ENCODE results near the gene FAM210B.
"Not testable (repeated sequence)": the region's sequence is repeated elsewhere in the genome, so short reads cannot be mapped to it uniquely, and the experiment has no call there.

Gene FAM210B

DNA sequence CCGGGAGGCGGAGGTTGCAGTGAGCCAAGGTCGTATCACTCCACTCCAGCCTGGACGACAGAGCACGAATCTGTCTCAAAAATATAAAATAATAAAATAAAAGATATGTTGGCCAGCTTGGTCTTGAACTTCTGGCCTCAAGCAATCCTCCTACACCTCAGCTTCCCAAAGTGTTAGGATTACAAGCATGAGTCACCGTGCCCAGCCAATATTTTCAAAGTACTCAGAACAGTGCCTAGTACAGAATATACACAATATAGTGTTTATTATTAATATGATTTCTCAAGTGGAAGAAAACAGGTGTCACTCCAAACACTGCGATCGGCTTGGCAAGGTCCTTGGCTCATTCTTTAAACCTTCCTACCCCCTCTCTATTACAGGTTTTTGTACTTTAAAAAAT is 3.1 kb downstream of the FAM210B start:
- DNase-seq = no peak

- no peak for DNase-seq
Observed at GRCh38 chr20:56362833-56363413, 4.1 kb downstream of the FAM210B start.

DNA sequence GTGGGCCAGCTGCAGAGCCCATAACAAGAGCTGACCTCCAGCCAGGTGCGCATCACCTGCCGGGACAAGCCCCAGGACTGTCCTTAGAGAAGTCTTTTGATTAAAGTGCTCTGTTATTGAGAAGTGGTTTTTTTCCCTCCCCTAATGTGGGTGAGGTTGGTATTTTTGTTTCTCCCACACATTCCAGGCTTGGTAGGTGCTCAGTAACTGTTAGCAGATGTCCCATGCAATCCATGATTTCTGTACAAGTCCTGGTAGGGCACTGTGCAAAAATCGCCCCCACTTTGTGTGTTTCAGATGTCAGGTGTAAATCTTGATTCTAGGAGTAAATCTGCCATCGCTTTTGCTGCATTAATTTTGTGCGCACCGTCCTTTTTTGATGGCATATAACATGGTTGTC is 4.7 kb downstream of the FAM210B start:
- no peak for DNase-seq

DNA sequence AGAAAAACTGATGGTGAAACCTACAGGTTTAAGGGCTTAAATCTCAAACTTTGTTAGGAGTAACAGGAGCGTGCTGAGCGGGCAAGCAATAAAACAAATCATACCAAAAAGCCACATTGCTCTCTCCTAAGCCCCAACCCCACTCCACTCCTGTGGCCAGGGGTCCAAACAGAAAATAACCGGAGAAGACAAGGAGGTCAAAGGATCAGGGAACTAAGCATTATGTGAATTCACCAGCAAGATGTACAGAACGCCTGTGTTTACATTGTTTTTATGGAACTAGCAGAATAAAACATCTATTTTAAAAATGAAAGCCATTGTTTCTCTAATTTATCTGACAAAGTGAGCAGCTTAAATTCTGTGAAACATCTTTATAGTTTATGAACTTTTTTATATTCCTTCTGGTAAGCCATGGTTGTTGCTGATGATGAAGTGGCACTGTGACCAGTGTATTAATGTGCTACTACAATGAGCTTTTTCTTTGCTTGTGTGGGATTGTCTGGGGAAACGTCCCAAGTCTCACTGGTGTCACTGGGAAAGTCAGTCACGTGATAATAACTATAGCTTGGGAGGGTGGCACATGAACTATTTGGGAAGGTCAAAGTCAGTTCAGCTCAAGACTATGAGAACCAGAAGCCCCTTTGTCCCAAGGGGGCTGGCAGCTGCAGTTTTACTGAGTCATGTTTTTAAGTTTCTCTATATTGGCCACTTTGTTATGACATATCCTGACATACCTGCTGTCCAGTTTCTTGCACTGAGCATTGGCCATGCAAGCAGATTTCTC is 9.8 kb downstream of the FAM210B start:
- no peak for DNase-seq

- DNase-seq = no peak
Observed at GRCh38 chr20:56369179-56369578, 10.4 kb downstream of the FAM210B start.

DNA sequence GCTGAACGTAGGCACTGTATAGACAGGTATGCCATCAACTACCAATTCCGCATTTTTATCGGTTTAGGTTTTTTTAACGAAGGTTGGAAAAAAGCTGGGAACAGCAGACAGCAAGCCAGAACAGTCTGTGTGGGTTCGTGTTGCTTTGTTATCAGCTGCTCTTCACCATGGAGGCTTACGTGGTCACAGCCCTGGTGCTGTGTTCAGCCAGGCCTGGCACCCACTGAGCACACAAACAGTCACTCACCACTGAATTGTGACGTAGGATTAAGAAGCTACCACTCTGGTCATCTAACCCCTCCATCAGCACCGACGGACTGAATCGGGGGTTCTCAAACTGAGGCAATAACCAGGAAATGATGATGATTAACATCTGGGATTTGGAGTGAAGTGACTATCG is 13.2 kb downstream of the FAM210B start:
- DNase-seq = no peak

DNA sequence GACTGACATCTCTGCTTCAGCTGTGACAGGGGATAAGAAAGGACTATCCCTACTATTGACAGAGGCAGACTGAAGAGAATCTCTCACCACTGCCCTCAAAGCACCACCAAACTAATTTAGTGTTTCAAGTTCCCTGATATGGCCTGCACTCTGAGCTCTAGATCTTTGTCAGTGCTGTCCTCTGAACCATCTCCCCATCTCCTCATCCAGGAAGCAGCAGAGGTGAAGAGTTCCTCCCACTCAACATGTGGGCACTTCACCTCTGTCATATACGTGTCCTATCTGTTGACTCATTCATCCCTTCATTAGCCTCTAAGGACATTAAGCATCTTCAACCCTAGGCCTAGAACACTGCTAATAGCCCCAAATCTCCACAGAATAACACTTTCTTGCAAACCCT is 14.1 kb downstream of the FAM210B start:
- DNase-seq = no peak

DNA sequence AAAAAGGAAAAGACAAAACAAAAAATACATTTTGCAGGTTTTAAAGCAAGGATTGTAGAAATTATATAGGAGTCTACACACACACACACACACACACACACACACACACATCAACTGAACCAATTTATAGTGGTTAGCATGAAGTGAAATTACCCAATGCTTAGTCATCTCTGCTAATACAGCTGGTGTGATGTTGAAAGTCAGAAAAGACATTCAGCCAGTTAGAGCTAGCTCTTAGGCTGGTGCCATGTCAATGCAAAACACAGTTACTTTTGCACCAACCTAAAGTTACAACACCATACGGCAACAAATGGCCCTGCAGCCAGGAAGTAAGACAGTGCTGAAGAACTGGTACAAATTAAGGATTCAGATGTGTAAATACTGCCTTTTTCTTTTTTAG is 15.2 kb downstream of the FAM210B start:
- DNase-seq = no peak

GRCh38 chr20:56376331-56376730 is 17.6 kb downstream of the FAM210B start:
- DNase-seq = no peak

DNA sequence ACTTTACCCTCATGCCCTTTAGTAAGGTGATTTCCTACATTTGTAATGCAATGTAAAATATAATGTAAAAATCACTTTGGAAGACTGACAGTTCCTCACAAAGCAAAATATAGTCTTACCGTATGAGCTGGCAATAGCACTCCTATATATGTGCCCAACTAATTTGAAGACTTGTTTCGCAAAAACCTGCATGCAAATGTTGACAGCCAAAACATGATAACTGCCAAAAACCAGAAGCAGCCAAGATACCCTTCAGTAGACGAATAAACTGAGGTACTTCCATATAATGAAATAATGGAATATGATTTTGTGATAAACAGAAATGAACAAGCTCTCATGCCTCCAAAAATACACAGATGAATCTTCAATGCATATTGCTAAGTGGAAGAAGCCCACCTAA is 19.6 kb downstream of the FAM210B start:
- no peak for DNase-seq

- DNase-seq = no peak
Observed at GRCh38 chr20:56380375-56380774, 21.6 kb downstream of the FAM210B start.

DNA sequence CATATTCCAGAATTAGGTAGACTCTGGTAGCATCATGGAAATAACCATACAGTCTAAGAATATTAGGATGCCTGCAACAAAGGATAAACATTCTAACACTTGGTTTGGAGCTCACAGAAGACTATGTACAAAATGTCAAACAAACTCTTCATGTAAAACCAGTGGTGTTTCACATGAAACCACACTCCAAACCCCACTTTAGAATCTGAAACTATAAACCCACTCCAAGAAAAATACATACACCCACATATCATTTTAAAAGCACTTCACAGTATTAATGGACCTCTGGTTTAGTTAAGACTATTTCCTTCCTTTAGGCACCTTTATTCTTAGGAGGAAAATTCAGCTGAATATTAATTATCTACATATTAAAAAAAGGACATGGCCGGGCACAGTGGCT is 22.7 kb downstream of the FAM210B start:
- no peak for DNase-seq

- no peak for DNase-seq
Observed at GRCh38 chr20:56382696-56383095, 23.9 kb downstream of the FAM210B start.

- no peak for DNase-seq
Observed at GRCh38 chr20:56383334-56383733, 24.6 kb downstream of the FAM210B start.

DNA sequence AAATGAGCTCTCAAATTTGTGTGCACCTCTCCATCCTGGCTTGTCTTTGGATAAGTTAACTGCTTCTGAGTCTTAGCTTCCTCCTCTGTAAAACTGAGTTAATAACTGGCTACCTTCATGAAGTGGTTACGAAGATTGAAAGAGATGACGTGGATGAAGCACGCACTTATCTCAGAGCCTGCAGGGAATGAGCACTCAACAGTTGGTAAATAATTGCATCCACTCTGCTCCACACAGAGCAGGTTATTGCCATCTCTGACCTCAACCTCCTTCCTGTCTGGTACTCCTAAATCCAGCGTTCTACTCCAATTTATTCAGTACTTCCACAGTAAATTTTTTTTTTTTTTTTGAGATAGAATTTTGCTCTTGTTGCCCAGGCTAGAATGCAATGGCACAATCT is 26.4 kb downstream of the FAM210B start:
- DNase-seq = no peak

GRCh38 chr20:56386219-56386618 is 27.4 kb downstream of the FAM210B start:
- DNase-seq = no peak

DNA sequence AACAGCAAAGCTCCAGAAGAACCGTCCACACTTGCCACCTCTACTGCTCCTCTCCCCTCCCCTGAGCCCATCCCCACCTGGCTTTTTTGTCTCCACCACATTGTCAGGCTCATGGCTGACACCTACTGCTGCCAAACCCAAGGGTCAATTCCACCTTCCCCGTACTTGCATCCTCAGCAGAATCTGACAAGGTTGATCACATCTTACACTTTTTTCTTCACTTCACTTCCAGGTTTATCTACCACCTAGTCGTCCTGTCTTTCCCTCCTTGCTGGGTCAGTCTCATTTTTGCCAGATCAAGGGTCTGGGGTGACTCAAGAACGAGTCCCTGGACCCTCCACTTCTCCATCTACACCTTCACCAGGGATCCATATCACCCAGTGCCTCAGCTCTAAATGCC is 30.1 kb downstream of the FAM210B start:
- DNase-seq = no peak

- DNase-seq = no peak
Observed at GRCh38 chr20:56389807-56390206, 31.0 kb downstream of the FAM210B start.

DNA sequence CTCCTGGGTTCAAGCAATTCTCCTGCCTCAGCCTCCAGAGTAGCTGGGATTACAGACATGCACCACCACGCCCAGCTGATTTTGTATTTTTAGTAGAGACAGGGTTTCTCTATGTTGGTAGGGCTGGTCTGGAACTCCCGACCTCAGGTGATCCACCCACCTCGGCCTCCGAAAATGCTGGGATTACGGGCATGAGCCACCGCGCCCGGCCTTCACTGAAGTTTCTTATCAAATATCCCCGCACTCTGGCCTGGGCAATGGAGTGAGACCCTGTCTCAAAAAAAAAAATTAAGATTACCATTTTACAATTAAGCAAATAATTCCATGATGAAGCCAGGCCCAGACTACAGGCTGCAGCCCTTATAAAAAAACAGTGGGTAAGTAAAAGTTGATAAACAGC is 31.6 kb downstream of the FAM210B start:
- DNase-seq = not testable (repeated sequence)

- no peak for DNase-seq
Observed at GRCh38 chr20:56391037-56391436, 32.3 kb downstream of the FAM210B start.

GRCh38 chr20:56391596-56392131 is 32.9 kb downstream of the FAM210B start:
- DNase-seq = no peak

GRCh38 chr20:56392132-56392880 is 33.5 kb downstream of the FAM210B start, which contains the start of the genes AURKA and CSTF1:
Gene AURKA (minus strand): TSS chr20:56392215. CDS start chr20:56388197, 4,018 bp downstream.
Gene CSTF1 (plus strand): TSS chr20:56392645. CDS start chr20:56395553, 2,908 bp downstream.
- peak; percentile 97 for DNase-seq

- DNase-seq = peak; percentile 20
Observed at GRCh38 chr20:56392881-56393482, 34.2 kb downstream of the FAM210B start.
